LNCaP clone FGC (cell line): ENCODE measurements around the gene KRT79.

Experiments
- DNase-seq: peaks from one replicate; pipeline ENCODE4 v3.0.0-alpha.2; 2011; ENCODE audit warnings: low read depth
- H3K4me3 ChIP-seq: 2 replicates; pipeline ENCODE4 v1.5.1; 2011; ENCODE audit warnings: mild to moderate bottlenecking, low read depth, low read length, control low read depth
- TF ChIP-seq, protein P1 (sequence below): IDR thresholded peaks from 2 replicates; pipeline ENCODE4 v1.5.1; 2012; ENCODE audit warnings: mild to moderate bottlenecking; ENCODE audit not compliant: control insufficient read depth, insufficient read depth; ENCODE audit errors: extremely low read depth

KRT79 gene

GRCh38 chr12:52817699-52818238, 16.3 kb downstream of the KRT79 start:
- DNase-seq = no peak
- H3K4me3 ChIP-seq = no peak overlapping the region
- TF ChIP-seq, protein P1, sequence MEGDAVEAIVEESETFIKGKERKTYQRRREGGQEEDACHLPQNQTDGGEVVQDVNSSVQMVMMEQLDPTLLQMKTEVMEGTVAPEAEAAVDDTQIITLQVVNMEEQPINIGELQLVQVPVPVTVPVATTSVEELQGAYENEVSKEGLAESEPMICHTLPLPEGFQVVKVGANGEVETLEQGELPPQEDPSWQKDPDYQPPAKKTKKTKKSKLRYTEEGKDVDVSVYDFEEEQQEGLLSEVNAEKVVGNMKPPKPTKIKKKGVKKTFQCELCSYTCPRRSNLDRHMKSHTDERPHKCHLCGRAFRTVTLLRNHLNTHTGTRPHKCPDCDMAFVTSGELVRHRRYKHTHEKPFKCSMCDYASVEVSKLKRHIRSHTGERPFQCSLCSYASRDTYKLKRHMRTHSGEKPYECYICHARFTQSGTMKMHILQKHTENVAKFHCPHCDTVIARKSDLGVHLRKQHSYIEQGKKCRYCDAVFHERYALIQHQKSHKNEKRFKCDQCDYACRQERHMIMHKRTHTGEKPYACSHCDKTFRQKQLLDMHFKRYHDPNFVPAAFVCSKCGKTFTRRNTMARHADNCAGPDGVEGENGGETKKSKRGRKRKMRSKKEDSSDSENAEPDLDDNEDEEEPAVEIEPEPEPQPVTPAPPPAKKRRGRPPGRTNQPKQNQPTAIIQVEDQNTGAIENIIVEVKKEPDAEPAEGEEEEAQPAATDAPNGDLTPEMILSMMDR = no peak

DNA sequence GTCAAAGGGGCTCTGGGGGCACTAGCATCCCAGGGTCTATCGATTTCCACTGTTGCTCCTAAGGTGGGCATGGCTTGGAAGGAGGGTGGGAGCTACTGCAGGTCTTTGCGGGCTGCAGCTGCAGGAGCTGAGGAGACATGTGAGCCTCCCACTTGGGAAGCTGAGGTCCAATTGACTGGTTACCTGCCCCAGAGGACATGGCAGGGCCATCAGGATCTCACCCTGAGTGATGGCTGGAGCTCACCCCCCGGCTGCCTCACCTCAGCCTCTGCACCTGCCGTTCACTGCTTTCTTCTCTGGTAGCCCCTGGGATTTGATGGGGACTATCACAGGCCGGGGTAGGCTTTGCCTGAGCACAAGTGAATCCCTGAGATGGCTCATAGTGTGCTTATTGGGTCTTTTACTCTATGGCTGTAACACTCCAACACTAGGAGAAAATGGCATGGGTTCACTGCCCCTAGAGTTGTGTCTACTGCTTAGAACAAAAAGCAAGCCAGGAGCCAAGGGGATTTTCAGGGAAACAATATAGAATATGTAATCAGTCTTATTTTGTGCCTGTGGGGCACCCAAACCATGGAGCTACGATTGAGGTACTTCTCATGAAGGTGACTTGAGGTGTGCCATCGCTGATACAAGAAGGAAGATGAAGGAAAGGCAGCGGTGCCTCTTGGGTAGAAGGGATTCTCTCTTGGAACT, 17.0 kb downstream of the KRT79 start:
- TF ChIP-seq, protein P1 = no peak
- no peak overlapping the region for H3K4me3 ChIP-seq
- DNase-seq = no peak

GRCh38 chr12:52815676-52816588, 18.2 kb downstream of the KRT79 start:
- H3K4me3 ChIP-seq = no peak overlapping the region
- DNase-seq = no peak
- TF ChIP-seq, protein P1 = no peak

DNA sequence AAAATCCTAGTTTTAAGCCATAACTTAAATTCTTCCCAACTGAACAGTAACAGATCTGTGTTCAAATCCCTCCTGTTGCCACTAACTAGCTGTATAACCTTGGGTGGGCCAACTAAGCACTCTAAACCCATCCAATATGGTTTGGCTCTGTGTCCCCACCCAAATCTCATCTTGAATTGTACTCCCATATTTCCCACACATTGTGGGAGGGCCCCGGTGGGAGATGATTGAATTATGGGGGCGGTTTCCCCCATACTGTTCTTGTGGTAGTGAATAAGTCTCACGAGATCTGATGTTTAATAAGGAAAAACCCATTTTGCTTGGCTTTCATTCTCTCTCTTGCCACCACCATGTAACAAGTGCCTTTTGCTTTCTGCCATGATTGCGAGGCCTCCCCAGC, 18.9 kb downstream of the KRT79 start:
- TF ChIP-seq, protein P1 = no peak
- no peak overlapping the region for H3K4me3 ChIP-seq
- DNase-seq = no peak

DNA sequence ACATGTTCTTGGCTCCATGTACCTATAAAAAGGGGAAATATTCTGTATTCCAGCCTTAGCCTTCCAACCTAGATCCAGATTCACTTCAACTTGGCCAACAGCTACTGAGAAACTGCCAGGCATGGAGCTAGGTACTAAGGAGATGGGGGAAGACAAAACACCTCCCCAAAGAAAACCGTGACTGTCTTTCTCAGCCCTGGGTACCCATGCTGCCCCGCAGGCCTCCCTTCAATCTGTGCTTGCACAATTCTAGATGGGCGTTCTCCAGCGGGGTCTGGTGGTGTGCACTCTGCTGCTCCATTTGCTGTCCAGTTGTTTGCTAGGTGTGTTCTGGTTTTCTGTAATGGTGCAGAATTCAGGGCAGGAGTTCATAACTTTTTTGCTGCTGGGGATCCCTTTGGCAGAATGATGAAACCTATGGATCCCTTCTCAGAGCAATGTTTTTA, 19.4 kb downstream of the KRT79 start:
- H3K4me3 ChIP-seq = no peak overlapping the region
- TF ChIP-seq, protein P1 = no peak
- no peak for DNase-seq

DNA sequence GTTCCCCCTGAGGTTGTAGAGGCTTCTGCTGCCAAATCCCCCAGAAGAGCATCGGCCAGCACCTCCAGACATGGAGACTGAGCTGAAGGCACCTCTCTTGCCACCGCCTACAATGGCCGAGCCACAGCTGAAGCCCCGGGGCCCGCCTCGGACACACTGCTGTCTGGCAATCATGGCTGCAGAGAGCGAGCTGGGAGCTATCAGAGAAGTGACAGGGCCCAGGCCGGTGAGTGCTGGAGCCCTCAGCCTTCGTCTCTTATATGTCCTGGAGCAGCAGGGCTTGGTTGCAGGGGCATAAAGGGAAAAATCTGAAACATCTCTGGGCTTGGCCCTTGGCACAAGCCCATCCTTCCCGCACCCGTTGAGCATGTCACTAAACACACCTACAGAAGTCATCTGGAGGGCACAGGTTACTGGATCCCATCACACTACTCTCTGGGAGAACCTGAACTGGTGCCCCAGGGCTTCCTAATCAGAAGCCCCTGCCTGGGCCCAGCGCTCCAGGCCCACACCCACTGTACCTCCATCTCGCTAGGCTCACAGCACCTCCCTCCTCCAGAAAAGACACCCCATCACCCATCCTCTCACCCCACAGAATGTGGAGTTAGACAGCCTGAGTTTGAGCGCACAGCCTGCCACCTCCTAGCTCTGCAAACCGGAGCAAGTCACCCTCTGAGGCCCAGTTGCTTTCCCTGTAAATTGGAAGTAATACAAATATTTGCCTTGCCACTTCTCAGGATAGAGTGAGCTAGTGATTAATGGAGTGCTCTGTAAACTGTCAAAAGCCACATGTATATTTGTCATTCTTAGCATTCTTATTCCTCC, 20.0 kb downstream of the KRT79 start, which contains the start of gene KRT4:
Gene KRT4 (minus strand): TSS at position 232 of the 825 bp plus-strand sequence. CDS start 58 bp downstream, at position 174.
- TF ChIP-seq, protein P1 = no peak
- DNase-seq = peak; percentile 82
- H3K4me3 ChIP-seq = no peak within 1 kb of the TSS
